Neuronal stem cell (in vitro differentiated cells): ENCODE results near the gene ING2.
A peak's percentile ranks its signal among the peaks of the same experiment; 100 is the strongest.

Source experiments
- DNase-seq: peaks from one replicate; pipeline ENCODE4 v3.0.0-alpha.2; 2013; ENCODE audit warnings: low spot score
- H2AFZ ChIP-seq: one replicate; pipeline ENCODE4 v1.6.1; 2013; ENCODE audit warnings: mild to moderate bottlenecking, low read length, inconsistent platforms
- H2AK5ac ChIP-seq: 2 replicates; pipeline ENCODE4 v1.6.1; 2013; ENCODE audit warnings: low read depth, mild to moderate bottlenecking, inconsistent platforms, low read length, moderate library complexity, mixed read lengths
- H2BK120ac ChIP-seq: 2 replicates; pipeline ENCODE4 v1.6.1; 2013; ENCODE audit warnings: low read depth, mild to moderate bottlenecking, inconsistent platforms, low read length, moderate library complexity, mixed read lengths
- H2BK12ac ChIP-seq: one replicate; pipeline ENCODE4 v1.6.1; 2013; ENCODE audit warnings: low read length, inconsistent platforms
- H2BK15ac ChIP-seq: 2 replicates; pipeline ENCODE4 v1.6.1; 2013; ENCODE audit warnings: mild to moderate bottlenecking, low read length, inconsistent platforms, mixed read lengths
- H2BK5ac ChIP-seq: one replicate; pipeline ENCODE4 v1.6.1; 2013; ENCODE audit warnings: inconsistent platforms, mild to moderate bottlenecking, low read length, moderate library complexity
- H3K14ac ChIP-seq: one replicate; pipeline ENCODE4 v1.6.1; 2013; ENCODE audit warnings: low read length, inconsistent platforms
- H3K18ac ChIP-seq: 2 replicates; pipeline ENCODE4 v1.6.1; 2013; ENCODE audit warnings: low read length, inconsistent platforms
- H3K23ac ChIP-seq: 2 replicates; pipeline ENCODE4 v1.6.1; 2013; ENCODE audit warnings: low read depth, mild to moderate bottlenecking, mixed read lengths, low read length, inconsistent platforms; ENCODE audit not compliant: poor library complexity
- H3K27ac ChIP-seq: replicated peaks from 3 replicates; pipeline ENCODE4 v1.5.1; 2013; ENCODE audit warnings: low read length, inconsistent platforms
- H3K27me3 ChIP-seq, 3 experiments: 2 replicates each; pipeline ENCODE4 v1.6.1; 2013; ENCODE audit warnings: low read length in 3 of 3, mild to moderate bottlenecking in 2 of 3, inconsistent platforms in 1 of 3, low read depth in 1 of 3, mixed read lengths in 1 of 3, moderate library complexity in 1 of 3; ENCODE audit not compliant: control insufficient read depth in 3 of 3, insufficient read depth in 3 of 3
- H3K36me3 ChIP-seq, 2 donors: replicated peaks in 1 of 2; 2 replicates each; pipeline ENCODE4 v1.6.1; 2013; ENCODE audit warnings: low read length in 2 of 2; ENCODE audit not compliant: control insufficient read depth in 2 of 2, insufficient read depth in 2 of 2
- H3K4ac ChIP-seq: 2 replicates; pipeline ENCODE4 v1.6.1; 2013; ENCODE audit warnings: inconsistent platforms, mild to moderate bottlenecking, low read length, moderate library complexity
- H3K4me1 ChIP-seq, 2 donors: 1 replicate in 1 of 2; 2 replicates in 1 of 2; pipeline ENCODE4 v1.6.1; 2013; ENCODE audit warnings: low read length in 2 of 2, low read depth in 1 of 2; ENCODE audit not compliant: control insufficient read depth in 2 of 2, insufficient read depth in 1 of 2
- H3K4me2 ChIP-seq: one replicate; pipeline ENCODE4 v1.6.1; 2013; ENCODE audit warnings: mild to moderate bottlenecking, low read length, inconsistent platforms; ENCODE audit not compliant: insufficient read depth, poor library complexity, severe bottlenecking
- H3K4me3 ChIP-seq, 2 donors: 2 replicates each; pipeline ENCODE4 v1.5.1; 2013; ENCODE audit warnings: low read length in 2 of 2, mild to moderate bottlenecking in 2 of 2, inconsistent platforms in 1 of 2, moderate library complexity in 1 of 2
- H3K79me1 ChIP-seq: one replicate; pipeline ENCODE4 v1.6.1; 2013; ENCODE audit warnings: low read depth, mild to moderate bottlenecking, inconsistent platforms, low read length, moderate library complexity
- H3K9ac ChIP-seq: one replicate; pipeline ENCODE4 v1.6.1; 2013; ENCODE audit warnings: mild to moderate bottlenecking, low read depth, low read length, inconsistent platforms; ENCODE audit not compliant: poor library complexity
- H3K9me3 ChIP-seq, 2 donors: replicated peaks in 1 of 2; 2 replicates each; pipeline versions ENCODE3 to v1.6.1; 2013; ENCODE audit warnings: low read length in 2 of 2, mild to moderate bottlenecking in 2 of 2, inconsistent platforms in 1 of 2, low read depth in 1 of 2, mixed read lengths in 1 of 2, moderate library complexity in 1 of 2; ENCODE audit not compliant: control insufficient read depth in 2 of 2, insufficient read depth in 1 of 2
- H4K8ac ChIP-seq: one replicate; pipeline ENCODE4 v1.6.1; 2013; ENCODE audit warnings: low read depth, mild to moderate bottlenecking, inconsistent platforms, low read length, moderate library complexity
- H4K91ac ChIP-seq: one replicate; pipeline ENCODE4 v1.6.1; 2013; ENCODE audit warnings: low read length, low read depth, mild to moderate bottlenecking, inconsistent platforms; ENCODE audit not compliant: poor library complexity
- WGBS, 2 donors: extraction: QIAGEN DNeasy Blood & Tissue Kit; methylation state at CpG; one replicate each; pipeline ENCODE4 v1.1.7; 2013; ENCODE audit warnings: missing lambda C conversion rate in 2 of 2, mixed read lengths in 1 of 2; ENCODE audit not compliant: insufficient read length in 2 of 2, insufficient replicate concordance in 1 of 2; ENCODE audit errors: extremely low coverage in 2 of 2; 5-methylcytosine and 5-hydroxymethylcytosine counted together

Gene ING2

DNA sequence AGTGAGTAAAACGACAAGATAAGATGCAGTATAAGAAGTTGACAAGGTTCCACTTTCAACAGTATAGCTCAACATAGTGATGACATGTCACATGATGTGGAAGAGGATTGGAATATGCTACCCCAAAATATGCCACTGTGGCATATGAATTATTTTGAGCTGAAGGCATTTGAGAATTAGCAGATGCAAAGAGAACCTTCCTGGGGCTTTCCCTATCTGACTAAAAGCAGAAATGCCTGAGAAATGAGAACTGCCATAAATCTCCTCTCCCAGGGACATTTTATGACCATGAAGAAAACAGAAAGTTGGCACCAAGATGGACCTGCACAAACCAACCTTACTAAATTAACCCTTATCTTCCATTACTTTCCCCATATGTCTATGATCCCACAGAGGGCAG, 35.6 kb upstream of the ING2 start:
- WGBS, 2 donors = no CpG with 5 or more reads among the region's 1 CpG
- no peak for DNase-seq

DNA sequence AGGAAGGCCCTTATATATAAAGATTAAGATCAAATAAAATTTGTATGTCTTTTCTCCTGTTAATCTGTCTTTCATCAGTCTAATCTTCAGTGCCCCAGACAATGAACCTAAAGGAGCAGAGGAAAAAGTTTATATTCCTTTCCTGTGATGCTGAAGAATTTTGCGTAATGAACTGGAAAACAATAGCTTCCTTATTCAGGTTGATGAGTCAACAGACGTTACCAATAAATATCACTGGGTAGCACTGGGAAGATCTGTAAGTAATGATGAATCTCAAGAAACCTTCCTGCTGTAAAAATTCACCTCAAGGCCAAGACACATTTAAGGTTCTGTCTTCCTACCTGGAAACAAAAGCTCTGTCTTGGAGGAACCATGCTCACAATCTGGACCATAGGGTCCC, 34.9 kb upstream of the ING2 start:
- WGBS, 2 donors = no CpG with 5 or more reads among the region's 2 CpGs
- Histone ChIP-seq H3K18ac (no peak overlapping the region), H3K9me3 (no peaks in the 10 kb centered on the region), H4K8ac (no peak overlapping the region), H3K79me1 (no peaks in the 10 kb centered on the region), H3K4me3 (no peak overlapping the region), H4K91ac (no peak overlapping the region), H3K4me1 (no peaks in the 10 kb centered on the region), H3K4ac (no peak overlapping the region), H2BK120ac (no peak overlapping the region), H3K27me3 (no peaks in the 10 kb centered on the region), H2BK12ac (no peak overlapping the region), H3K36me3 (no peaks in the 10 kb centered on the region), H2AFZ (no peak overlapping the region), H2AK5ac (no peak overlapping the region), H3K9ac (no peak overlapping the region), H3K4me2 (no peak overlapping the region), H3K14ac (no peak overlapping the region), H3K27ac (no peak overlapping the region), H2BK15ac (no peak overlapping the region), H3K23ac (no peak overlapping the region), H2BK5ac (no peak overlapping the region)
- DNase-seq = no peak

More for the DNA sequence above, 35.6 kb upstream of the ING2 start:
- H3K27me3 ChIP-seq = no peaks in the 10 kb centered on the region
- H4K91ac ChIP-seq = no peak overlapping the region
- no peak overlapping the region for H3K4me3 ChIP-seq
- no peak overlapping the region for H3K4ac ChIP-seq
- no peak overlapping the region for H3K18ac ChIP-seq
- no peak overlapping the region for H4K8ac ChIP-seq
- no peak overlapping the region for H3K27ac ChIP-seq
- H3K79me1 ChIP-seq = no peaks in the 10 kb centered on the region
- H2AFZ ChIP-seq = no peak overlapping the region
- no peaks in the 10 kb centered on the region for H3K9me3 ChIP-seq
- no peaks in the 10 kb centered on the region for H3K4me1 ChIP-seq
- H2BK15ac ChIP-seq = no peak overlapping the region
- no peak overlapping the region for H3K23ac ChIP-seq
- no peak overlapping the region for H3K9ac ChIP-seq
- no peak overlapping the region for H2BK5ac ChIP-seq
- no peaks in the 10 kb centered on the region for H3K36me3 ChIP-seq
- H2BK120ac ChIP-seq = no peak overlapping the region
- H3K14ac ChIP-seq = no peak overlapping the region
- H2AK5ac ChIP-seq = no peak overlapping the region
- H3K4me2 ChIP-seq = no peak overlapping the region
- no peak overlapping the region for H2BK12ac ChIP-seq

DNA sequence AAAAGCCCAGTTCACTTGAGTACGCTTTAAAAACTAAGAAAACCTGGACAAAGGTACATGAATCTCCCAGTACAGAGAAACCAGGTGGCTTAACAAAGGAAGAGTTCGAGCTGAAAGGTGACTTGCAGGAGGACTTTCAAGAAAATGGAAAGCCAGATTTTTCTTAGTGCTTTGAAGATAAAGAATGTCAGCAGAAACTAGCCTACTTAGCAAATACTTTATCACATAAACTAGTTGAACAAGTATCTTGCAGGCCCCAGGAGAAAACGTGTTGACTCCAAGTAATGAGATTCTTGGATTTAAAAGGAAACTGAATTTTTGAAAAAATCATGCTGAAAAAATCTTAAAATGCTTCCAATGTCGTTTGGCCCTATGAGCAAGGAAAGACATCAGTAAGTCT, 34.0 kb upstream of the ING2 start:
- no peak overlapping the region for H2BK120ac ChIP-seq
- H4K8ac ChIP-seq = no peak overlapping the region
- H3K9ac ChIP-seq = no peak overlapping the region
- H3K27ac ChIP-seq = no peak overlapping the region
- H3K27me3 ChIP-seq = no peaks in the 10 kb centered on the region
- H3K36me3 ChIP-seq = no peaks in the 10 kb centered on the region
- no CpG with 5 or more reads among the region's 4 CpGs for WGBS, 2 donors
- H3K4me1 ChIP-seq = no peaks in the 10 kb centered on the region
- H4K91ac ChIP-seq = no peak overlapping the region
- no peak overlapping the region for H2AK5ac ChIP-seq
- H2BK12ac ChIP-seq = no peak overlapping the region
- no peaks in the 10 kb centered on the region for H3K79me1 ChIP-seq
- H3K4ac ChIP-seq = no peak overlapping the region
- no peak overlapping the region for H3K4me2 ChIP-seq
- H2AFZ ChIP-seq = no peak overlapping the region
- no peak overlapping the region for H2BK5ac ChIP-seq
- H3K23ac ChIP-seq = no peak overlapping the region
- H3K4me3 ChIP-seq = no peak overlapping the region
- no peak overlapping the region for H2BK15ac ChIP-seq
- no peaks in the 10 kb centered on the region for H3K9me3 ChIP-seq
- no peak overlapping the region for H3K18ac ChIP-seq
- H3K14ac ChIP-seq = no peak overlapping the region
- no peak for DNase-seq

DNA sequence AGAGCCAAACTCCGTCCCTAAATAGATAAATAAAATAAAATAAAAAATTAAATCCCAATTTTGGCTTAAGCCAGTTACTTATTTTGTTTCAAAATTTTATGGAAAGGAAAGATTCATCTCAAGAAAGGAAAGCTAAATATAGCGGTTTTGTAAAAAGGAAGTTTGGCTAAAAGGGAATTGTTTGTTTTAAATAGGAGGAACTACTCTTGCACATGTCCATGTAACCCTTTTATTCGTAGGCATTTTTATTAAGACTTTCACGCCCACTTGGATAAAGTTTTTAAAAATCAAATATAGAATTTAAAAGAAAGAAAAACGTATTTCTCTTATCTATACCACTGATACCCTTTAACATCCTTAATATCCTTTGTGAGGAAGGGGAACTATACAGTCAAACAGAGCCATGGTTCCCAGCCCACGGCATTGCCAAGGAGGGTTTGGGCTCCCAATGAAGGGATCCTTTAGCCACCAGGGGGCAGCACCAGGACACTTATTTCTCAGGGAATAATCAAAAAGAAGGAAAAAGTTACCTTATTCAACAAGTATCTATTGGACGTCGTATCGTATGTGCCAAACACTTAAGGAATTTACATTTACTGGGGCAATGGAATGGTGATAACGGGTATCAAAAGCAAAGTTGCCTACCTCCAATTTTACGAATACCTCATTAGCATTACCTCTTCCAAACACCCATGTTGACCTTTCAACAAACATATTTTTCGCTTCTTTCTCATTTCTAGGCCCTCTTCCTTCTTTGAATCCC, 32.7 kb upstream of the ING2 start:
- H2BK15ac ChIP-seq = no peak overlapping the region
- no peak overlapping the region for H2BK120ac ChIP-seq
- H3K14ac ChIP-seq = no peak overlapping the region

More for the DNA sequence above, 32.7 kb upstream of the ING2 start:
- Histone ChIP-seq H3K27ac (no peak overlapping the region), H4K91ac (no peak overlapping the region), H3K4me2 (no peak overlapping the region), H3K23ac (no peak overlapping the region), H3K4me1 (no peaks in the 10 kb centered on the region), H3K36me3 (no peaks in the 10 kb centered on the region), H3K27me3 (no peaks in the 10 kb centered on the region), H3K4me3 (no peak overlapping the region), H2AFZ (peak overlapping the region; percentile 9), H3K9ac (no peak overlapping the region), H2BK12ac (no peak overlapping the region), H3K18ac (no peak overlapping the region), H2BK5ac (no peak overlapping the region), H3K4ac (no peak overlapping the region), H2AK5ac (no peak overlapping the region), H4K8ac (no peak overlapping the region), H3K79me1 (no peaks in the 10 kb centered on the region), H3K9me3 (no peaks in the 10 kb centered on the region)
- WGBS, 2 donors = 100% methylated on average over 3 of the region's 12 CpGs; no CpG with 5 or more reads in 1 of the 2 donors
- DNase-seq = peak; percentile 76
